ENCODE measurements around the gene GRWD1.

Gene GRWD1

GRCh38 chr19:48475369-48476068 lies 29.7 kb downstream of the GRWD1 start:
- peaks cover 30% of the 10 kb centered on the region for H3K36me3 Mint-ChIP-seq (ENCODE audit: low read depth)
- H3K27me3 Mint-ChIP-seq (ENCODE audit: low read depth): no peaks in the 10 kb centered on the region
- H3K9me3 Mint-ChIP-seq: no peaks in the 10 kb centered on the region
- H3K4me3 Mint-ChIP-seq: no peak overlapping the region
- no peak overlapping the region for H3K27ac Mint-ChIP-seq
- no peak for DNase-seq (ENCODE audit: low spot score)
- peaks cover 5% of the 10 kb centered on the region for H3K4me1 Mint-ChIP-seq (ENCODE audit: low read depth)

GRCh38 chr19:48476176-48476575 lies 30.4 kb downstream of the GRWD1 start:
- H3K27me3 Mint-ChIP-seq (ENCODE audit: low read depth): no peaks in the 10 kb centered on the region
- H3K27ac Mint-ChIP-seq: no peak overlapping the region
- H3K4me3 Mint-ChIP-seq: no peak overlapping the region
- H3K36me3 Mint-ChIP-seq (ENCODE audit: low read depth): peaks cover 29% of the 10 kb centered on the region
- peaks cover 11% of the 10 kb centered on the region for H3K4me1 Mint-ChIP-seq (ENCODE audit: low read depth)
- no peak for DNase-seq (ENCODE audit: low spot score)
- no peaks in the 10 kb centered on the region for H3K9me3 Mint-ChIP-seq

GRCh38 chr19:48477067-48477685 lies 31.4 kb downstream of the GRWD1 start:
- no peaks in the 10 kb centered on the region for H3K27me3 Mint-ChIP-seq (ENCODE audit: low read depth)
- H3K4me3 Mint-ChIP-seq: no peak overlapping the region
- H3K9me3 Mint-ChIP-seq: no peaks in the 10 kb centered on the region
- peaks cover 13% of the 10 kb centered on the region for H3K4me1 Mint-ChIP-seq (ENCODE audit: low read depth)
- DNase-seq (ENCODE audit: low spot score): no peak
- H3K36me3 Mint-ChIP-seq (ENCODE audit: low read depth): peaks cover 25% of the 10 kb centered on the region
- no peak overlapping the region for H3K27ac Mint-ChIP-seq

GRCh38 chr19:48477698-48478338 lies 32.0 kb downstream of the GRWD1 start:
- Mint-ChIP-seq H3K27me3 (ENCODE audit: low read depth) (no peaks in the 10 kb centered on the region), H3K27ac (no peak overlapping the region), H3K4me3 (no peak overlapping the region), H3K4me1 (ENCODE audit: low read depth) (peaks cover 13% of the 10 kb centered on the region), H3K36me3 (ENCODE audit: low read depth) (peaks cover 21% of the 10 kb centered on the region), H3K9me3 (no peaks in the 10 kb centered on the region)
- DNase-seq (ENCODE audit: low spot score): no peak

DNA sequence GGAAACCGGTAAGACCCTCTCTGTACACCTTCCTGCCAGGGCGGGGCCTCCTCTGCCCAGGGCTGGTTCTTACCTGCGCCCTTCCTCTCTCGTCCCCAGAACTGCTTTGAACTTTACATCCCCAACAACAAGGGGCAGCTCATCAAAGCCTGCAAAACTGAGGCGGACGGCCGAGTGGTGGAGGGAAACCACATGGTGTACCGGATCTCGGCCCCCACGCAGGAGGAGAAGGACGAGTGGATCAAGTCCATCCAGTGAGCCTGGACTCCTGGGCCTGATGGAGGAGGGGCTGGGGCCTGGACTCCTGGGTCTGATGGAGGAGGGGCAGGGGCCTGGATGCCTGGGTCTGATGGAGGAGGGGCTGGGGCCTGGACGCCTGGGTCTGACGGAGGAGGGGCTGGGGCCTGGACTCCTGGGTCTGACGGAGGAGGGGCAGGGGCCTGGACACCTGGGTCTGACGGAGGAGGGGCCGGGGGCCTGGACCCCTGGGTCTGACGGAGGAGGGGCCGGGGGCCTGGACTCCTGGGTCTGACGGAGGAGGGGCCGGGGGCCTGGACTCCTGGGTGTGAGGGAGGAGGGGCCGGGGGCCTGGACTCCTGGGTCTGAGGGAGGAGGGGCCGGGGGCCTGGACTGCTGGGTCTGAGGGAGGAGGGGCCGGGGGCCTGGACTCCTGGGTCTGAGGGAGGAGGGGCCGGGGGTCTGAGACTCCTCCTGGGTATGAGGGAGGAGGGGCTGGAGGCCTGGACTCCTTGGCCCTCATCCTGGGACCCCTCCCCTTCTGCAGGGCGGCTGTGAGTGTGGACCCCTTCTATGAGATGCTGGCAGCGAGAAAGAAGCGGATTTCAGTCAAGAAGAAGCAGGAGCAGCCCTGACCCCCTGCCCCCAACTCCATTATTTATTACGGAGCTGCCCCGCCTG lies 32.8 kb downstream of the GRWD1 start:
- Mint-ChIP-seq H3K27ac (no peak overlapping the region), H3K4me3 (no peak overlapping the region), H3K36me3 (ENCODE audit: low read depth) (peaks cover 21% of the 10 kb centered on the region), H3K9me3 (no peaks in the 10 kb centered on the region), H3K4me1 (ENCODE audit: low read depth) (peaks cover 11% of the 10 kb centered on the region), H3K27me3 (ENCODE audit: low read depth) (no peaks in the 10 kb centered on the region)
- no peak for DNase-seq (ENCODE audit: low spot score)

DNA sequence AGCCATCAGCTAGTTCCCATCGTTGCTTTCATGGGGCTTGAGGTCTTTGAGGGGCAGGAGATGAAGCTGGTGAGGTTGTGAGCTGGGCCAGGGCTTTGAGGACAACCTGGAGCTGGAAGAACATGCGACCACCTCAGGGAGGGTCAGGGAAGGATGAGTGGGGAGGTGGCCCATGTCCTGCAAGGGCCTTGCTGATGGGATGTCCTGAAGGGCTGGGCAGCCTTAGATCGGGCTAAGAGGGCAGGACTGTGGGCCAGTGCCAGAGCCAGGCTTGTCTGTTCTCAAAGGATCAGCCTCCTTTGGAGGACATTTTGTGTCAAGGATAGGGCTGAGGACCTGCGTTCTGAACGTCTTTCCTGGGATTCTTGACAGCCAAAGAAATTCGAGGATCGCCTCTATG lies 33.9 kb downstream of the GRWD1 start:
- Mint-ChIP-seq H3K9me3 (no peaks in the 10 kb centered on the region), H3K27me3 (ENCODE audit: low read depth) (no peaks in the 10 kb centered on the region), H3K4me1 (ENCODE audit: low read depth) (peaks cover 11% of the 10 kb centered on the region), H3K27ac (peak overlapping the region; percentile 21), H3K36me3 (ENCODE audit: low read depth) (peaks cover 19% of the 10 kb centered on the region), H3K4me3 (peak overlapping the region; percentile 56)
- DNase-seq (ENCODE audit: low spot score): no peak

GRCh38 chr19:48480183-48480557 lies 34.4 kb downstream of the GRWD1 start:
- peak overlapping the region; percentile 82 for H3K27ac Mint-ChIP-seq
- H3K9me3 Mint-ChIP-seq: no peaks in the 10 kb centered on the region
- H3K4me3 Mint-ChIP-seq: peak overlapping the region; percentile 81
- peaks cover 16% of the 10 kb centered on the region for H3K36me3 Mint-ChIP-seq (ENCODE audit: low read depth)
- H3K27me3 Mint-ChIP-seq (ENCODE audit: low read depth): no peaks in the 10 kb centered on the region
- peaks cover 11% of the 10 kb centered on the region for H3K4me1 Mint-ChIP-seq (ENCODE audit: low read depth)
- no peak for DNase-seq (ENCODE audit: low spot score)

DNA sequence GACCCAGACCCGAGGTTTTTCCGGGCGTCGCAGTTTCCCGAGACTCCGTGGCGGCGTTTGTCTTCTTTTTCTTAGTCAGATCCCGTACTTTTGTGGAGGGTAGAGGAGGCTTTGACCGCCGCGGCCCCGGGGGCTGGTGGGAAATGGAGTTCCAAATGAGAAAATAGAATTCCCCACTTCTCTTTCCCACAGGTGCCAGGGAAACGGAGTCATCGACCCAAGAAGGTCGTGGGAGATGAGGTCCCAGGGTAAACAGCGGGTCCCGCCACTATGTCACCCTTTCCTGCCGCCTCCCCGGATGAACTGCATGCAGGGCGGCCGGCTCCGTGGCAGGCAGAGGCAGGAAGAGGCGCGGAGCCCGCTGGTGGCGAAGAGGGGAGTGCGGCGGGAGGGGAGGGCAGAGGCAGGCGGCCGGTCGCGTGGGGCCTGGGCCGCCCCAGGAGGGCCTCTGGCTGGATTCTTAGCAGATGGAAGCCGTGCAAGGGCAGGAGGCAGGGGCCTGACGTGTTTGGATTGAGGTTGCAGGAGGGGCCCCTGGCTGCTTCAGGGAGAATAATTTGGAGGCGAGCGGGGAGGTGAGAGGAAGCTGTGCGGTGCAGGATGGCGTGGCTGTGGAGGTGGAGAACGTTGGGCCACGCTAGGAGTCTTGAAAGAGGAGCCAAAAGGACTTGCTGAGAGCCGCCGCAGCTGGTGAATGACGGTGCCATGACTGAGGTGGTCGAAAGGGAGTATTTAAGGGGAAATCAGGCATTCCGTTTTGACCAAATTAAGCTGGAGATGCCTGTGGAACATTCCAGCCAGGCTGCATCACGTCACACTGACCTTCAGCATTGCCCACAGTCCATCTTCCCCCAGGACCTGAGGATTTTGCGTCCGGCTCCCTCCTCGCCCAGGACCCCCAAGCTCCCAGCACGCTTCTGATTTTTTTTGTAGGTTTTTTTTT lies 35.0 kb downstream of the GRWD1 start:
- no peaks in the 10 kb centered on the region for H3K9me3 Mint-ChIP-seq
- peaks cover 11% of the 10 kb centered on the region for H3K4me1 Mint-ChIP-seq (ENCODE audit: low read depth)
- peak; percentile 42 for DNase-seq (ENCODE audit: low spot score)
- peak overlapping the region; percentile 81 for H3K4me3 Mint-ChIP-seq
- H3K36me3 Mint-ChIP-seq (ENCODE audit: low read depth): peaks cover 10% of the 10 kb centered on the region
- peak overlapping the region; percentile 82 for H3K27ac Mint-ChIP-seq
- no peaks in the 10 kb centered on the region for H3K27me3 Mint-ChIP-seq (ENCODE audit: low read depth)

GRCh38 chr19:48481846-48482639 lies 36.3 kb downstream of the GRWD1 start:
- DNase-seq (ENCODE audit: low spot score): no peak
- Mint-ChIP-seq H3K27me3 (ENCODE audit: low read depth) (no peaks in the 10 kb centered on the region), H3K4me1 (ENCODE audit: low read depth) (peaks cover 11% of the 10 kb centered on the region), H3K9me3 (no peaks in the 10 kb centered on the region), H3K4me3 (no peak overlapping the region), H3K36me3 (ENCODE audit: low read depth) (peaks cover 10% of the 10 kb centered on the region), H3K27ac (no peak overlapping the region)

DNA sequence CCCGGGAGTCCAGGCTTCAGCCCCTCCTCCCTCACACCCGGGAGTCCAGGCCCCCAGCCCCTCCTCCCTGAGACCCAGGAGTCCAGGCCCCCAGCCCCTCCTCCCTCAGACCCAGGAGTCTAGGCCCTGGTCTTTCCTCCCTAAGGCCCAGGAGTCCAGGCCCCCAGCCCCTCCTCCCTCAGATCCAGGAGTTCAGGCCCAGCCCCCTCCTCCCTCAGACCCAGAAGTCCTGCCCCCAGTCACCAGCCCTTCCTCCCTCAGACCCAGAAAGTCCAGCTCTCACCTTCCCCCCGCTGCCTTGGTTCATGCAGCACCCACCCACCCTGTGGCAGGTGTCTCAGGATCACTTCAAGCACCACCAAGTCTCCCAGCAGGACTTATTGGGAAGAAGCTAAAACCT lies 37.5 kb downstream of the GRWD1 start:
- peaks cover 2% of the 10 kb centered on the region for H3K27me3 Mint-ChIP-seq (ENCODE audit: low read depth)

DNA sequence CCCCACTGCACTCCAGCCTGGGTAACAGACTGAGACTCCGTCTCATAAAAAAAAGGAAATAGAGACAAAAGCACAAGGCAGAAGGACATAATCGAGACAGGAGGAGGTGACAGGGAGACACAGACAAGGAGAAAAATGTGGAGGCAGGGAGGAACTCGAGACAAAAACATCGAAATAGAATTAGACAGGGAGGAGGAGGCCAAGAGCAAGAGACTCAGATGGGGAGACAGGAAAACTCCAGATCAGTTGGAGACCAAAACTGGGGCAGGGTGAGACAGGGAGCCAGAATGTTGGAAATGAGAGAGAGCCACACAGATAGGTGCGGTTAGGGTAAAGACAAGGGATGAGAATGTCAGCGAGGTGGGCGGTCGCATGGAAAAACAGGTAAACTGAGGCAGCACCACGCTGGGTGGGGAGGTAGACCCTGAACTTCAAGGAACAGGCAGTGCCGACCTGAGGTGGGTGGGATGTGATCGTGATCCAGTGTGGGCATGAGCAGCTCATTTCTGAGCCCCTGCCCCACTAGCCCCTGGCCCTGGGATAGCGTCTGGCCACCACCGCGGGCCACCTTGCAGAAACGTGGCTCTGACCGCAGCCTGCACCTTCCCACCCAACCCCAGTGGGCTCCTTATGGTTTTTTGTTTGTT lies 38.6 kb downstream of the GRWD1 start:
- no peak overlapping the region for H3K27ac Mint-ChIP-seq
- peaks cover 11% of the 10 kb centered on the region for H3K4me1 Mint-ChIP-seq (ENCODE audit: low read depth)
- H3K4me3 Mint-ChIP-seq: no peak overlapping the region

More for the DNA sequence above, 37.5 kb downstream of the GRWD1 start:
- no peaks in the 10 kb centered on the region for H3K9me3 Mint-ChIP-seq
- H3K36me3 Mint-ChIP-seq (ENCODE audit: low read depth): peaks cover 10% of the 10 kb centered on the region
- DNase-seq (ENCODE audit: low spot score): no peak
- peaks cover 11% of the 10 kb centered on the region for H3K4me1 Mint-ChIP-seq (ENCODE audit: low read depth)
- H3K4me3 Mint-ChIP-seq: no peak overlapping the region
- no peak overlapping the region for H3K27ac Mint-ChIP-seq

More for the DNA sequence above, 38.6 kb downstream of the GRWD1 start:
- Mint-ChIP-seq H3K27me3 (ENCODE audit: low read depth) (peaks cover 3% of the 10 kb centered on the region), H3K36me3 (ENCODE audit: low read depth) (peaks cover 8% of the 10 kb centered on the region), H3K9me3 (no peaks in the 10 kb centered on the region)
- DNase-seq (ENCODE audit: low spot score): no peak

Data from T-helper 2 cell treated with Interferon-gamma antibody and Interleukin-4, amounts not matched to agents 5 μg/mL and 100 μg/mL, for 36 hours (primary cell).